Activated B cell treated with CpG ODN at 0.5 μM for 24 hours (primary cell): ENCODE data around the gene TRPM5. TPM values are rescaled to one million over a fixed set of nuclear protein-coding genes. Genes with fewer than 3 reads are reported as not detected.

Experiments used
- ATAC-seq: fragments of 200-7000 bp; cut with Tn5 transposase; one replicate; pipeline ENCODE4 v1.10.0; 2021; ENCODE audit warnings: low read depth, mild to moderate bottlenecking, moderate library complexity
- CTCF ChIA-PET: fragments of 350-600 bp; sonication (Branson Sonifier 250); formaldehyde crosslinking; loops from one replicate; lab custom pipeline; 2021; ENCODE audit warnings: antibody characterized with exemption; lab: Charles Lee
- POLR2A ChIA-PET: fragments of 350-600 bp; sonication (Branson Sonifier 250); formaldehyde crosslinking; loops from one replicate; lab custom pipeline; 2021; ENCODE audit warnings: antibody characterized with exemption; lab: Charles Lee
- DNase-seq: peaks from one replicate; pipeline ENCODE4 v3.0.0; 2022
- H3K27ac Mint-ChIP-seq: one replicate; pipeline ENCODE4 v1.8.0; 2020; ENCODE audit warnings: mixed read lengths
- H3K27me3 Mint-ChIP-seq: one replicate; pipeline ENCODE4 v1.8.0; 2021; ENCODE audit warnings: mixed read lengths
- H3K36me3 Mint-ChIP-seq: one replicate; pipeline ENCODE4 v1.8.0; 2021; ENCODE audit warnings: low read depth, mixed read lengths
- H3K4me1 Mint-ChIP-seq: one replicate; pipeline ENCODE4 v1.8.0; 2021; ENCODE audit warnings: mixed read lengths
- H3K4me3 Mint-ChIP-seq: one replicate; pipeline ENCODE4 v1.8.0; 2020; ENCODE audit warnings: mild to moderate bottlenecking, mixed read lengths
- H3K9me3 Mint-ChIP-seq: one replicate; pipeline ENCODE4 v1.8.0; 2020; ENCODE audit warnings: mixed read lengths
- intact Hi-C: fragments of 100-400 bp; cut with micrococcal nuclease; formaldehyde crosslinking; loops from one replicate; pipeline ENCODE4 v1.15.1; 2024
- total RNA-seq: library from RNA; stranded (reverse); gene quantifications from 2 replicates; pipeline ENCODE4 v1.2.3, GENCODE V29; 2022
- TF ChIP-seq, protein P1 (sequence below): fragments of 200-600 bp; IDR thresholded peaks from one replicate; pipeline ENCODE4 v1.8.0; 2022; ENCODE audit warnings: antibody characterized with exemption, mild to moderate bottlenecking

Gene TRPM5
- total RNA-seq, 1 donor from 2014 or later, result not detected

- intact Hi-C loops, result no loop called here
- Mint-ChIP-seq H3K27ac (no peak overlapping the region), H3K4me1 (peaks cover 42% of the 10 kb centered on the region), H3K36me3 (peaks cover 2% of the 10 kb centered on the region), H3K27me3 (no peaks in the 10 kb centered on the region), H3K4me3 (no peak overlapping the region), H3K9me3 (no peaks in the 10 kb centered on the region)
- TF ChIP-seq, protein P1, sequence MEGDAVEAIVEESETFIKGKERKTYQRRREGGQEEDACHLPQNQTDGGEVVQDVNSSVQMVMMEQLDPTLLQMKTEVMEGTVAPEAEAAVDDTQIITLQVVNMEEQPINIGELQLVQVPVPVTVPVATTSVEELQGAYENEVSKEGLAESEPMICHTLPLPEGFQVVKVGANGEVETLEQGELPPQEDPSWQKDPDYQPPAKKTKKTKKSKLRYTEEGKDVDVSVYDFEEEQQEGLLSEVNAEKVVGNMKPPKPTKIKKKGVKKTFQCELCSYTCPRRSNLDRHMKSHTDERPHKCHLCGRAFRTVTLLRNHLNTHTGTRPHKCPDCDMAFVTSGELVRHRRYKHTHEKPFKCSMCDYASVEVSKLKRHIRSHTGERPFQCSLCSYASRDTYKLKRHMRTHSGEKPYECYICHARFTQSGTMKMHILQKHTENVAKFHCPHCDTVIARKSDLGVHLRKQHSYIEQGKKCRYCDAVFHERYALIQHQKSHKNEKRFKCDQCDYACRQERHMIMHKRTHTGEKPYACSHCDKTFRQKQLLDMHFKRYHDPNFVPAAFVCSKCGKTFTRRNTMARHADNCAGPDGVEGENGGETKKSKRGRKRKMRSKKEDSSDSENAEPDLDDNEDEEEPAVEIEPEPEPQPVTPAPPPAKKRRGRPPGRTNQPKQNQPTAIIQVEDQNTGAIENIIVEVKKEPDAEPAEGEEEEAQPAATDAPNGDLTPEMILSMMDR, result no peak
- DNase-seq, result no peak
- ATAC-seq, result no peak
- POLR2A ChIA-PET, result no interaction called here
- CTCF ChIA-PET, result no interaction called here
These were observed 24.3 kb upstream of the TRPM5 start for GRCh38 chr11:2468363-2469235.

- POLR2A ChIA-PET, result no interaction called here
These were observed 23.4 kb upstream of the TRPM5 start for GRCh38 chr11:2467695-2468055.

GRCh38 chr11:2466869-2467694, 22.8 kb upstream of the TRPM5 start:
- TF ChIP-seq, protein P1, result no peak
- H3K36me3 Mint-ChIP-seq, result peaks cover under 1% of the 10 kb centered on the region
- DNase-seq (no peak), ATAC-seq (peak; percentile 84)
- H3K4me1 Mint-ChIP-seq, result peaks cover 57% of the 10 kb centered on the region
- CTCF ChIA-PET, result interaction anchor here (0.8 to 1.2 kb wide), 2 partner anchors 60 to 66 kb away, joined by 3 to 4 read pairs; no protein-coding TSS in a partner anchor
- H3K27me3 Mint-ChIP-seq, result no peaks in the 10 kb centered on the region
- no peak overlapping the region for H3K27ac Mint-ChIP-seq
- intact Hi-C loops, result loop anchor here (2.0 kb wide), 1 partner anchor 60 kb away; no protein-coding TSS in a partner anchor
- no peaks in the 10 kb centered on the region for H3K9me3 Mint-ChIP-seq
- peak overlapping the region; percentile 44 for H3K4me3 Mint-ChIP-seq
- POLR2A ChIA-PET, result no interaction called here

More at GRCh38 chr11:2467695-2468055, 23.4 kb upstream of the TRPM5 start:
- DNase-seq (no peak), ATAC-seq (no peak)
- no peak overlapping the region for H3K27ac Mint-ChIP-seq
- H3K4me1 Mint-ChIP-seq, result peaks cover 51% of the 10 kb centered on the region
- CTCF ChIA-PET, result interaction anchor here (1.2 kb wide), 1 partner anchor 59 kb away, joined by 4 read pairs; no protein-coding TSS in a partner anchor
- no peaks in the 10 kb centered on the region for H3K27me3 Mint-ChIP-seq
- peaks cover 2% of the 10 kb centered on the region for H3K36me3 Mint-ChIP-seq
- no peaks in the 10 kb centered on the region for H3K9me3 Mint-ChIP-seq
- TF ChIP-seq, protein P1, result no peak
- peak overlapping the region; percentile 44 for H3K4me3 Mint-ChIP-seq
- intact Hi-C loops, result loop anchor here (2.0 kb wide), 1 partner anchor 59 kb away; no protein-coding TSS in a partner anchor

- Mint-ChIP-seq H3K4me1 (peaks cover 61% of the 10 kb centered on the region), H3K27me3 (no peaks in the 10 kb centered on the region), H3K9me3 (no peaks in the 10 kb centered on the region), H3K27ac (no peak overlapping the region), H3K4me3 (peak overlapping the region; percentile 44), H3K36me3 (no peaks in the 10 kb centered on the region)
- intact Hi-C loops, result loop anchor here (2.0 kb wide), 1 partner anchor 61 kb away; no protein-coding TSS in a partner anchor
- ChIA-PET POLR2A (no interaction called here), CTCF (interaction anchor here (0.8 kb wide), 1 partner anchor 67 kb away, joined by 3 read pairs; no protein-coding TSS in a partner anchor)
- ATAC-seq (no peak), DNase-seq (no peak)
- TF ChIP-seq, protein P1, result no peak
These were observed 21.9 kb upstream of the TRPM5 start for GRCh38 chr11:2466069-2466801.
